H9 (cell line): ENCODE measurements around the gene WDR7. TPM values are rescaled to one million over a fixed set of nuclear protein-coding genes. Genes with fewer than 3 reads are reported as not detected.

Experiments
- DNase-seq: peaks from one replicate; pipeline ENCODE4 v3.0.0-alpha.2; 2017
- H2AFZ ChIP-seq: one replicate; pipeline ENCODE4 v1.6.1; 2013; ENCODE audit warnings: mild to moderate bottlenecking, low read length, control low read depth, moderate library complexity
- H2AK5ac ChIP-seq: 2 replicates; pipeline ENCODE4 v1.6.1; 2013; ENCODE audit warnings: low read length, control low read depth, mixed read lengths; ENCODE audit not compliant: insufficient read length
- H2BK120ac ChIP-seq: one replicate; pipeline ENCODE4 v1.6.1; 2013; ENCODE audit warnings: low read depth, mild to moderate bottlenecking, low read length, control low read depth, inconsistent platforms; ENCODE audit not compliant: poor library complexity, severe bottlenecking
- H2BK12ac ChIP-seq: 2 replicates; pipeline ENCODE4 v1.6.1; 2013; ENCODE audit warnings: low read length, control low read depth, mixed read lengths, low read depth; ENCODE audit not compliant: insufficient read length
- H2BK15ac ChIP-seq: 2 replicates; pipeline ENCODE4 v1.6.1; 2013; ENCODE audit warnings: low read depth, low read length, control low read depth
- H2BK20ac ChIP-seq: one replicate; pipeline ENCODE4 v1.6.1; 2013; ENCODE audit warnings: low read depth, mild to moderate bottlenecking, low read length, control low read depth, inconsistent platforms; ENCODE audit not compliant: poor library complexity, severe bottlenecking
- H2BK5ac ChIP-seq: 2 replicates; pipeline ENCODE4 v1.6.1; 2013; ENCODE audit warnings: low read length, control low read depth, mixed read lengths; ENCODE audit not compliant: insufficient read length
- H3K14ac ChIP-seq: 2 replicates; pipeline ENCODE4 v1.6.1; 2013; ENCODE audit warnings: low read length, control low read depth; ENCODE audit not compliant: insufficient read depth
- H3K18ac ChIP-seq: 2 replicates; pipeline ENCODE4 v1.6.1; 2013; ENCODE audit warnings: low read depth, mild to moderate bottlenecking, mixed read lengths, low read length, control low read depth; ENCODE audit not compliant: insufficient read length
- H3K23ac ChIP-seq: 2 replicates; pipeline ENCODE4 v1.6.1; 2013; ENCODE audit warnings: low read length, control low read depth, mixed read lengths, low read depth; ENCODE audit not compliant: insufficient read length
- H3K23me2 ChIP-seq: 2 replicates; pipeline ENCODE4 v1.6.1; 2013; ENCODE audit warnings: low read depth, mild to moderate bottlenecking, mixed read lengths, low read length, control low read depth; ENCODE audit not compliant: insufficient read length, poor library complexity, severe bottlenecking
- H3K27ac ChIP-seq: 2 replicates; pipeline ENCODE4 v1.5.1; 2013; ENCODE audit warnings: low read length, control low read depth, mixed read lengths, low read depth; ENCODE audit not compliant: insufficient read length
- H3K27me3 ChIP-seq: 2 replicates; pipeline ENCODE4 v1.6.1; 2013; ENCODE audit warnings: low read length, control low read depth, inconsistent platforms; ENCODE audit not compliant: insufficient read depth
- H3K4ac ChIP-seq: 2 replicates; pipeline ENCODE4 v1.6.1; 2013; ENCODE audit warnings: low read depth, mild to moderate bottlenecking, control low read depth, inconsistent platforms, low read length, moderate library complexity
- H3K4me1 ChIP-seq: 2 replicates; pipeline ENCODE4 v1.6.1; 2013; ENCODE audit warnings: low read length, control low read depth, inconsistent platforms; ENCODE audit not compliant: insufficient read depth
- H3K4me2 ChIP-seq: 2 replicates; pipeline ENCODE4 v1.6.1; 2013; ENCODE audit warnings: low read length, control low read depth, mixed read lengths; ENCODE audit not compliant: insufficient read length, insufficient read depth
- H3K56ac ChIP-seq: 2 replicates; pipeline ENCODE4 v1.6.1; 2013; ENCODE audit warnings: low read depth, mild to moderate bottlenecking, mixed read lengths, low read length, control low read depth; ENCODE audit not compliant: insufficient read length
- H3K79me1 ChIP-seq: 2 replicates; pipeline ENCODE4 v1.6.1; 2013; ENCODE audit warnings: low read depth, mild to moderate bottlenecking, moderate library complexity, low read length, control low read depth, inconsistent platforms; ENCODE audit not compliant: insufficient read depth, poor library complexity, severe bottlenecking
- H3K79me2 ChIP-seq: 2 replicates; pipeline ENCODE4 v1.6.1; 2013; ENCODE audit warnings: low read length, control low read depth, inconsistent platforms; ENCODE audit not compliant: insufficient read depth
- H3K9ac ChIP-seq: 2 replicates; pipeline ENCODE4 v1.6.1; 2013; ENCODE audit warnings: low read length, control low read depth, mixed read lengths; ENCODE audit not compliant: insufficient read length; ENCODE audit errors: extremely low read depth
- H3K9me3 ChIP-seq: one replicate; pipeline ENCODE4 v1.6.1; 2013; ENCODE audit warnings: low read depth, low read length, inconsistent platforms; ENCODE audit not compliant: control insufficient read depth
- H3T11ph ChIP-seq: one replicate; pipeline ENCODE4 v1.6.1; 2013; ENCODE audit warnings: mild to moderate bottlenecking, low read length, control low read depth, inconsistent platforms
- H4K20me1 ChIP-seq: one replicate; pipeline ENCODE4 v1.6.1; 2013; ENCODE audit not compliant: control insufficient read depth, insufficient read length, insufficient read depth
- H4K5ac ChIP-seq: 2 replicates; pipeline ENCODE4 v1.6.1; 2013; ENCODE audit warnings: low read depth, mild to moderate bottlenecking, mixed read lengths, low read length, control low read depth; ENCODE audit not compliant: insufficient read length
- H4K8ac ChIP-seq: replicated peaks from 2 replicates; pipeline ENCODE4 v1.6.1; 2013; ENCODE audit warnings: low read length, control low read depth, mixed read lengths, low read depth; ENCODE audit not compliant: insufficient read length
- H4K91ac ChIP-seq: 2 replicates; pipeline ENCODE4 v1.6.1; 2013; ENCODE audit warnings: low read depth, mild to moderate bottlenecking, moderate library complexity, mixed read lengths, low read length, control low read depth; ENCODE audit not compliant: insufficient read length
- H3K27ac Mint-ChIP-seq, 3 experiments: 2 replicates in 2 of 3; 3 replicates in 1 of 3; pipeline ENCODE4 v1.8.0; 2020 to 2021; ENCODE audit warnings: mixed read lengths in 3 of 3, mild to moderate bottlenecking in 1 of 3, moderate library complexity in 1 of 3
- H3K27me3 Mint-ChIP-seq: 2 replicates; pipeline ENCODE4 v1.8.0; 2021; ENCODE audit warnings: low read depth, mild to moderate bottlenecking, moderate library complexity, mixed read lengths
- H3K36me3 Mint-ChIP-seq, 3 experiments: 2 replicates in 2 of 3; 3 replicates in 1 of 3; pipeline ENCODE4 v1.8.0; 2020 to 2021; ENCODE audit warnings: low read depth in 3 of 3, mixed read lengths in 3 of 3; ENCODE audit not compliant: insufficient read depth in 1 of 3
- H3K4me1 Mint-ChIP-seq, 2 experiments: 2 replicates each; pipeline ENCODE4 v1.8.0; 2020; ENCODE audit warnings: mixed read lengths in 2 of 2
- H3K4me3 Mint-ChIP-seq, 2 experiments: 2 replicates in 1 of 2; 3 replicates in 1 of 2; pipeline ENCODE4 v1.8.0; 2020 to 2021; ENCODE audit warnings: mild to moderate bottlenecking in 2 of 2, mixed read lengths in 2 of 2, moderate library complexity in 1 of 2
- H3K9me3 Mint-ChIP-seq, 2 experiments: 2 replicates in 1 of 2; 3 replicates in 1 of 2; pipeline ENCODE4 v1.8.0; 2020; ENCODE audit warnings: mild to moderate bottlenecking in 2 of 2, mixed read lengths in 2 of 2, moderate library complexity in 1 of 2
- CTCF ChIP-seq: fragments of 200-600 bp; sonication (generic); conservative IDR thresholded peaks from 3 replicates; pipeline ENCODE4 v1.8.0; 2021; ENCODE audit warnings: antibody characterized with exemption, mild to moderate bottlenecking
- WGBS: extraction: QIAGEN DNeasy Blood & Tissue Kit; methylation state at CpG from one replicate; pipeline ENCODE4 v1.1.7; 2013; ENCODE audit warnings: missing lambda C conversion rate, low lambda C conversion rate, mixed read lengths; ENCODE audit not compliant: insufficient read length; ENCODE audit errors: extremely low coverage; 5-methylcytosine and 5-hydroxymethylcytosine counted together
- total RNA-seq: library from RNA; stranded (reverse); gene quantifications from 2 replicates; pipeline ENCODE4 v1.2.1, GENCODE V29; 2021

Gene WDR7
- total RNA-seq, 1 experiment from 2014 or later: 14.8 TPM

GRCh38 chr18:56659111-56659510 lies 8.0 kb downstream of the WDR7 start:
- Histone ChIP-seq H2BK5ac (no peak overlapping the region), H2BK120ac (no peak overlapping the region), H3K23ac (no peak overlapping the region), H3K4me2 (no peak overlapping the region), H3K9me3 (no peaks in the 10 kb centered on the region), H3K79me2 (peaks cover 3% of the 10 kb centered on the region; the same call in 1 of the 2 replicates), H3K79me1 (no peaks in the 10 kb centered on the region), H4K5ac (no peak overlapping the region), H2BK12ac (no peak overlapping the region), H3K4me1 (no peaks in the 10 kb centered on the region), H3K56ac (no peak overlapping the region), H3K4ac (no peak overlapping the region), H3K14ac (no peak overlapping the region), H2AK5ac (no peak overlapping the region), H3K27me3 (no peaks in the 10 kb centered on the region), H4K20me1 (no peaks in the 10 kb centered on the region), H3K9ac (no peak overlapping the region), H3K23me2 (no peaks in the 10 kb centered on the region), H3K18ac (no peak overlapping the region), H3K27ac (no peak overlapping the region), H2BK20ac (no peak overlapping the region), H2BK15ac (no peak overlapping the region), H2AFZ (no peak overlapping the region), H4K8ac (no peak overlapping the region), H3T11ph (no peak overlapping the region), H4K91ac (no peak overlapping the region)
- Mint-ChIP-seq H3K36me3 (no peaks in the 10 kb centered on the region), H3K4me3 (no peak overlapping the region), H3K27me3 (no peaks in the 10 kb centered on the region; the same call in 1 of the 2 replicates), H3K27ac (no peak overlapping the region), H3K4me1 (peaks cover 8 to 10% of the 10 kb centered on the region in 2 experiments), H3K9me3 (peaks cover 3 to 5% of the 10 kb centered on the region in 2 experiments; a peak in 2 of 5 replicates)
- no peak for DNase-seq
- no CpG with 5 or more reads among the region's 4 CpGs for WGBS
- TF ChIP-seq CTCF: no peak
